Hippocampal formation (tissue), 2 donors: ENCODE data around the gene MED1.

Experiments used
- DNase-seq, 2 donors: peaks; one replicate each; lab custom pipeline; 2025; lab: John Stamatoyannopoulos, UW

Gene MED1

GRCh38 chr17:39364236-39365025 is 86.6 kb downstream of the MED1 start:
- no peak for DNase-seq

- DNase-seq = no peak
These were observed 90.0 kb downstream of the MED1 start for GRCh38 chr17:39361064-39361463.

DNA sequence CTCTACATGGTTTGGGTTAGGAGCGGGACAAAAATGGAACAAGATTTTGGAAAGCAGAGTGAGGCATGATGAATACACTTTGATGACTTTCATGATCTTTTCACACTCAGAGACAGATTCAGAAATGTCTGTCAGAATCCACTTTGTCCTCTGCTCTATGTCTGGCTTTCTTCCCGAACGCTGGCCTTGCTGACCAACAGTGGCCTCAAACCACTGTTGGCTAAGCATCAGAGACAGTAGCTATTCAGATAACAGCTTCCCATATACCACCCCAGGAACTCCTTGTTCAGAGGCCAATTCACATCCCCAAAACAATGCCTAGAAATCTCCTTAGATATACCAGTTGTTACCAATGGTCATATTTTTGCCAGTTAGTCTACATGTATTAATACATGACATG is 90.5 kb downstream of the MED1 start:
- peak in 1 of 2 donors; percentile 40 for DNase-seq

DNA sequence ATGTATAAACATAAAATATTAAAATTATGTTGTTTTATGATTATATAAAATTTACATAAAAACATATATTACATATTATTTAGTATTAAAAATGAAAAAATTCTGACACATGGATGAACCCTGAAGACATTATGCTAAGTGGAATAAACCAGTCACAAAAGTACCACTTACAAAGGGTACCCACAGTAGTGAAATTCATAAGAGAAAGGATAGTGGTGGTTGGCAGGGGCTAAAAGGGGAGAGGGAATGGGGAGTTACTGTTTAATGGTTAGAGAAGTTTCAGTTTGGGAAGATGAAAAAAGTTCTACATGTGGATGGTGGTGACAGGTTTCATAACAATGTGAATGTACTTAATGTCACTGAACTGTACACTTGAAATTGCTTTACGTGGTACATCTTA is 91.1 kb downstream of the MED1 start:
- DNase-seq = no peak

DNA sequence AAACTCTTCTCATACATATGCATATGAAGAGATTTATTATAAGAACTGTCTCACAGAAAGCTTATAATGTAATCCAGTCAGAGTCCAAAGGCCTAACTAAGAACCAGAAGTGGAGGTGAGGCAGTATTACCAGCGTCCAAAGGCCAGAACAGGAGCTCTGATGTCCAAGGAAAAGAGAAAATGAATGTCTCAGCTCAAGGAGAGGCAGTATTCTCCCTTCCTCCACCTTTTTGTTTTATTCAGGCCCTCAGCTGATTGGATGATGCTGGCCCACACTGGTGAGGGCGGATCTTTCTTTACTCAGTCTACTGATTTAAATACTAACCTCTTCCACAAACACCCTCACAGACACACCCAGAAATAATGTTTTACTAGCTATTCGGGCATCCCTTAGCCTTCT is 93.1 kb downstream of the MED1 start:
- no peak for DNase-seq

DNA sequence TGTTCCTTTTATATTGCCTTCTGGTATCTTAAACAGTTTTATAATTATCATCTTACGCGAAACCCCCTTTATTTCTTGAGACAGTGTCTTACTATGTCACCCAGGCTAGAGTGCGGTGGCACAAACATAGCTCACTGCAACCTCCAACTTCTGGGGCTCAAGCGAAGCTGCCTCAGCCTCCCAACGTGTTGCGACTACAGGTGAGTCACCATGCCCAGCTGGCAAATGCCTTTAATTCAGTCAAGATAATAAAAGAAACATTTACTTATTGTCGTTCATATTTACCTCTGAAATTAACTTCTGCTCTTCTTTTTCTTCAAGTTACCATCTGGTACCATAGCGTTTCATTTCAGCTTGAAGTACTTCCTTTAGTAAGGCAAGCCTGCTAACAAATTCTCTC is 93.6 kb downstream of the MED1 start:
- no peak for DNase-seq
